HepG2 (cell line): ENCODE measurements around the gene HYDIN. TPM values are rescaled to one million over a fixed set of nuclear protein-coding genes. Genes with fewer than 3 reads are reported as not detected.

Experiments used
- ATAC-seq: fragments of 200-7000 bp; cut with Tn5 transposase; 3 replicates; pipeline ENCODE4 v1.9.1; 2020; ENCODE audit warnings: mild to moderate bottlenecking, moderate library complexity
- BruUV-seq: library from RNA; stranded (reverse); fragments of 400-500 nt; replicated peaks from 2 replicates; lab custom pipeline; 2021; lab: Mats Ljungman, UMichigan
- CTCF ChIA-PET: fragments of 300-600 bp; formaldehyde crosslinking; extraction: SDS; loops from one replicate; lab custom pipeline; 2021; ENCODE audit warnings: low total read pairs, inconsistent platforms, low intra/inter-chr PET ratio; lab: Yijun Ruan, JAX
- POLR2A ChIA-PET: fragments of 350-600 bp; sonication (Branson Sonifier 250); formaldehyde crosslinking; loops from one replicate; lab custom pipeline; 2020; ENCODE audit warnings: antibody characterized with exemption, inconsistent platforms; lab: Yijun Ruan, JAX
- DNase-seq: peaks from one replicate; pipeline ENCODE4 v3.0.0-alpha.2; 2015; ENCODE audit warnings: low spot score
- FAIRE-seq: peaks from 3 replicates; lab custom pipeline; 2011; peaks lifted over from hg19 to GRCh38; lab: Jason Lieb, UNC
- H2AFZ ChIP-seq: one replicate; pipeline ENCODE4 v1.6.1; 2011; ENCODE audit warnings: low read length, inconsistent platforms
- H3K27ac ChIP-seq: fragments of 300-600 bp; 3 replicates; pipeline ENCODE4 v1.8.0; 2011; ENCODE audit warnings: mixed run types, mild to moderate bottlenecking, mixed read lengths, low read length, inconsistent platforms; ENCODE audit not compliant: insufficient read depth; ENCODE audit errors: extremely low read length
- H3K27me3 ChIP-seq, 2 experiments: fragments of 200-600 bp in 1 of 2; 2 replicates in 1 of 2; 3 replicates in 1 of 2; pipeline versions ENCODE4 v1.6.0 to v1.8.0; 2011; ENCODE audit warnings: low read length in 2 of 2, mild to moderate bottlenecking in 2 of 2, moderate library complexity in 2 of 2, inconsistent platforms in 1 of 2; ENCODE audit not compliant: insufficient read depth in 2 of 2, control insufficient read depth in 1 of 2
- H3K36me3 ChIP-seq, 2 experiments: fragments of 200-600 bp in 1 of 2; replicated peaks in 1 of 2; 2 replicates in 1 of 2; 3 replicates in 1 of 2; pipeline versions ENCODE4 v1.5.1 to v1.8.0; 2011; ENCODE audit warnings: low read length in 2 of 2, inconsistent platforms in 1 of 2; ENCODE audit not compliant: insufficient read depth in 2 of 2, control insufficient read depth in 1 of 2
- H3K4me1 ChIP-seq: 2 replicates; pipeline ENCODE4 v1.5.1; 2012; ENCODE audit warnings: low read length, inconsistent platforms; ENCODE audit not compliant: insufficient read depth
- H3K4me2 ChIP-seq: 2 replicates; pipeline ENCODE4 v1.6.0; 2011; ENCODE audit warnings: low read depth, low read length, inconsistent platforms
- H3K4me3 ChIP-seq, 3 experiments: fragments of 200-600 bp in 1 of 3; sonication (generic), shearing (Covaris generic) in 1 of 3; replicated peaks in 1 of 3; 2 replicates each; pipeline ENCODE4 v1.5.1; 2011 to 2016; ENCODE audit warnings: low read length in 3 of 3, inconsistent platforms in 2 of 3, low read depth in 2 of 3, mild to moderate bottlenecking in 2 of 3, control low read depth in 1 of 3, mixed read lengths in 1 of 3; ENCODE audit not compliant: insufficient read depth in 1 of 3
- H3K79me2 ChIP-seq: one replicate; pipeline ENCODE4 v1.6.1; 2011; ENCODE audit warnings: low read length, inconsistent platforms; ENCODE audit not compliant: insufficient read depth
- H3K9ac ChIP-seq: 2 replicates; pipeline ENCODE4 v1.6.0; 2011; ENCODE audit warnings: mild to moderate bottlenecking, low read depth, low read length, inconsistent platforms; ENCODE audit not compliant: insufficient read depth
- H3K9me3 ChIP-seq: 2 replicates; pipeline ENCODE4 v1.5.1; 2012; ENCODE audit warnings: mild to moderate bottlenecking, low read length
- H4K20me1 ChIP-seq: 2 replicates; pipeline ENCODE4 v1.6.0; 2011; ENCODE audit warnings: inconsistent platforms, mild to moderate bottlenecking, low read length, moderate library complexity; ENCODE audit not compliant: insufficient read depth
- HIC2 ChIP-seq: sonication (generic); formaldehyde crosslinking; IDR thresholded peaks from 2 replicates; pipeline ENCODE4 v1.9.0; 2022; ENCODE audit warnings: low read depth, missing genetic modification reagents
- HOXD1 ChIP-seq: sonication (generic); formaldehyde crosslinking; IDR thresholded peaks from 2 replicates; pipeline ENCODE4 v1.5.0; 2020; ENCODE audit warnings: missing genetic modification reagents
- KIAA2018 ChIP-seq: sonication (generic); formaldehyde crosslinking; IDR thresholded peaks from 2 replicates; pipeline ENCODE4 v1.5.0; 2020; ENCODE audit warnings: mild to moderate bottlenecking, missing genetic modification reagents, borderline replicate concordance
- KMT2B ChIP-seq: IDR thresholded peaks from 2 replicates; pipeline ENCODE4 v1.6.1; 2016; ENCODE audit warnings: missing genetic modification reagents, missing compliant biosample characterization
- ZGPAT ChIP-seq: IDR thresholded peaks from 2 replicates; pipeline ENCODE4 v1.6.1; 2016; ENCODE audit warnings: mild to moderate bottlenecking
- ZNF513 ChIP-seq: sonication (generic); formaldehyde crosslinking; conservative IDR thresholded peaks from 2 replicates; pipeline ENCODE4 v1.5.0; 2020; ENCODE audit warnings: missing genetic modification reagents
- ZNF761 ChIP-seq: sonication (generic); formaldehyde crosslinking; conservative IDR thresholded peaks from 2 replicates; pipeline ENCODE4 v1.4.0; 2020; ENCODE audit warnings: mild to moderate bottlenecking, missing genetic modification reagents
- ZNF776 ChIP-seq: sonication (generic); formaldehyde crosslinking; IDR thresholded peaks from 2 replicates; pipeline ENCODE4 v1.4.0; 2020; ENCODE audit warnings: mild to moderate bottlenecking, missing genetic modification reagents
- WGBS: methylation state at CpG from one replicate; pipeline ENCODE4 v1.1.6; 2017; ENCODE audit warnings: low lambda C conversion rate; 5-methylcytosine and 5-hydroxymethylcytosine counted together
- in situ Hi-C: cut with HindIII; loops from 2 replicates; pipeline ENCODE4 v1.10.0; 2017; ENCODE audit warnings: low pct_unique_long_range_greater_than_20kb; ENCODE audit not compliant: extremely low pct_ligation_motif_present
- intact Hi-C: fragments of 100-400 bp; cut with micrococcal nuclease; formaldehyde crosslinking; loops from one replicate; pipeline ENCODE4 v1.10.0; 2022; ENCODE audit not compliant: unreplicated experiment
- polyA plus RNA-seq, 8 experiments: library from polyadenylated mRNA; depleted of rRNA in 3 of 8; stranded (reverse) in 7 of 8; unstranded in 1 of 8; fragments of >200 nt; fragmentation: Illumina TruSeq in 4 of 8; extraction: Trizol in 4 of 8; gene quantifications; 2 replicates each; pipeline versions ENCODE4 v1.2.1 to v1.2.3, GENCODE V29; 2011 to 2016; ENCODE audit warnings: low read depth in 4 of 8, missing spikeins in 1 of 8, mixed read lengths in 1 of 8; ENCODE audit not compliant: insufficient read depth in 1 of 8
- total RNA-seq, 5 experiments: library from RNA; depleted of rRNA; stranded (reverse); fragments of >200 nt; fragmentation: Illumina TruSeq; extraction: Trizol; gene quantifications; 2 replicates each; pipeline ENCODE4 v1.2.3, GENCODE V29; 2016; ENCODE audit warnings: low read depth in 1 of 5

HYDIN gene
- total and polyA plus RNA-seq, 2 of the 13 experiments (the other 11 are each of a cell fraction or from before 2014, with no cell fraction given): not detected

- TF ChIP-seq KMT2B (CRISPR knock-in tag): no peak
- TF ChIP-seq ZNF513 (CRISPR knock-in tag): no peak
- TF ChIP-seq, all 625 proteins: peak for 0
Measured at GRCh38 chr16:70767377-70768202, 462.9 kb downstream of the HYDIN start (continued).

GRCh38 chr16:70766658-70767057 lies 463.9 kb downstream of the HYDIN start:
- DNase-seq (no peak), FAIRE-seq (no peak), ATAC-seq (no peak)
- H3K9ac ChIP-seq: no peak overlapping the region
- ChIA-PET POLR2A (interaction anchor here (1.8 kb wide), 1 partner anchor 20 kb away, joined by 6 read pairs; no protein-coding TSS in a partner anchor), CTCF (no interaction called here)
- H2AFZ ChIP-seq: no peak overlapping the region
- intact Hi-C loops (no loop called here), in situ Hi-C loops (loop anchor here (5.0 kb wide), 1 partner anchor 109 kb away; no protein-coding TSS in a partner anchor)
- BruUV-seq: no TSS peak
- H3K4me2 ChIP-seq: no peak overlapping the region
- no peak overlapping the region for H3K4me3 ChIP-seq
- peaks cover 25 to 71% of the 10 kb centered on the region in 2 experiments for H3K36me3 ChIP-seq
- H4K20me1 ChIP-seq: no peaks in the 10 kb centered on the region
- H3K4me1 ChIP-seq: peaks cover 15% of the 10 kb centered on the region
- H3K79me2 ChIP-seq: no peaks in the 10 kb centered on the region
- no peaks in the 10 kb centered on the region for H3K9me3 ChIP-seq
- H3K27me3 ChIP-seq: no peaks in the 10 kb centered on the region
- 98% methylated on average over 3 of the region's 4 CpGs for WGBS
- no peak overlapping the region for H3K27ac ChIP-seq
- TF ChIP-seq HOXD1 (CRISPR knock-in tag) (no peak), ZNF761 (CRISPR knock-in tag) (no peak), KIAA2018 (CRISPR knock-in tag) (no peak), ZNF776 (CRISPR knock-in tag) (no peak), ZGPAT (CRISPR knock-in tag) (no peak), HIC2 (CRISPR knock-in tag) (no peak)
